SIG-M5 treated with dmso at 0.1 percent for 504 hours (cell line): ENCODE measurements around the gene PHF3.
"Not testable (repeated sequence)": the region's sequence is repeated elsewhere in the genome, so short reads cannot be mapped to it uniquely, and the experiment has no call there.

Source experiments
- DNase-seq: peaks from one replicate; lab custom pipeline; 2025; ENCODE audit not compliant: unreplicated experiment; lab: John Stamatoyannopoulos, UW

The PHF3 gene

GRCh38 chr6:63705707-63706106, 70.1 kb downstream of the PHF3 start:
- DNase-seq, result no peak

DNA sequence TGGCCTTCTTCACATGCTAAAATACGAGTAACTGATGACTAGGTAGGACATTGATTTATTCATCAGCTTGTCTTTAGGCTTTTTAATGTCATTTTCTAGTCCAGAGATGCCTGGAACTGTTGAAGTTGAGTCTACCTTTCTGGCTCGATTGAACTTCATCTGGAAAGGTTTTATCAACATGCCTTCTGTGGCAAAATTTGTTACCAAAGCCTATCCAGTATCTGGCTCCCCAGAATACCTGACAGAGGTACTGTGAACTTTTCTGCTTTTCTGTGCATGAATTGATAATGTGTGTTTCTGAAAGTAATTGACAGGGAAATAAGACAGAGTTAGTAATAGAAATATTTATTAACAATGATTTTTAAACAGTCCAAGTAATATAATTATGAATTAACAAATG, 71.0 kb downstream of the PHF3 start:
- no peak for DNase-seq

GRCh38 chr6:63708631-63709030, 73.0 kb downstream of the PHF3 start:
- DNase-seq, result no peak

- no peak for DNase-seq
These were observed 73.5 kb downstream of the PHF3 start for GRCh38 chr6:63709148-63709547.

GRCh38 chr6:63713332-63713731, 77.7 kb downstream of the PHF3 start:
- no peak for DNase-seq

- DNase-seq, result no peak
These were observed 78.5 kb downstream of the PHF3 start for GRCh38 chr6:63714091-63714490.

DNA sequence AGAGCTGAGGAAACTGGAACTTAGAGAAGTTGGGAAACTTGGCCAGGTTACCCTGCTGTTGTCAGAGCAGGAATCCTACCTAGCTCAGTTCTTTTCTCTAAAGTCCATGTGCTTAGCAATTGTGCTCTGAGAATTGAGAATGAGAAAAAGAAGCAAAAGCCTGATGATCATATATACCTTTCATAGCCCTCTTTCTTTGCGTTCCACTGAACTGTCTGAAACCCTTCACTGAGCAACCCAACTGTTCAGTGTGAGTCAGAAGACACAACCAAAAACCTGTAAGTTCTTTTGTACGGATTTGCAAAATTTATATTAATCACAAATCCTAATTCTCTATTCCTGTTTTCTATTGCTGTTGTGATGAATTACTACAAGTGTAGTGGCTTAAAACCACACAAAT, 80.6 kb downstream of the PHF3 start:
- DNase-seq, result no peak

DNA sequence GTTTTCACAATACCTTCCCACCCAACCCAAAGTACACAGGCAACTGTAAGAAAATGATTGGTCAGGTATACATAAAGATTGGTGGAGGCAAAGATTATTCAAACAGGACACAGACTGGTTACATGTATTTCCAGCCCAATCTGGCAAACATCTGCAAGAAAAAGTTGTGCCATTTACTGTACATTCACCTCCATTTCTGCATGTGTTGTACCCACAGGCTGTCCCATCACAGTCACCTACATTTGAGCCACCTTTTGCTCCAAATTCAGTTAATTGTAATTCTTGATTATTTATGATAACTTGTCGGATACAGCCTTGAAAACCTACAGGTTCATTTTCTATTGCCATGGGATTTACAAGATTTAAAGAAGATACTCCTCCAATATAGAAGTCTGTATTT, 85.6 kb downstream of the PHF3 start:
- DNase-seq, result no peak

GRCh38 chr6:63724721-63725120, 89.1 kb downstream of the PHF3 start:
- DNase-seq, result no peak

- DNase-seq, result no peak
These were observed 94.7 kb downstream of the PHF3 start for GRCh38 chr6:63730311-63730710.

DNA sequence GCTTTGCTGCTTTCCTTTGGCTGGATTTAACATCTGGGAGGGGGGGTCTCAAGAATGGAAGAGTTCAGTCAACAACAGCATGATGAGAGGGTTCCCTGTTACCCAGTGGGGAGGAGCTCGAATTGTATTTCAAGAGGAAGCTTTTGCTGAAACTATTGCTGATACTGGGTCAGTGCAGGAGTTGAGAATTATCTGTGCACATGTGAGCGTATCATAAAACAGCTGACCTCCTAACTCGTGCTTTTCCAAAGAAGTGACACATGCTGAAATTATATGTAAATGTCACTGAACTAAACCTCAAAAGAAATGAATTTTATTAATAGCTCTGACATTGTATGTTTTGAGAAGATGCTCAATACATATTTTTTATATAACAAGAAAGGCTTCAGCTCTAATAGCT, 96.3 kb downstream of the PHF3 start:
- no peak for DNase-seq

DNA sequence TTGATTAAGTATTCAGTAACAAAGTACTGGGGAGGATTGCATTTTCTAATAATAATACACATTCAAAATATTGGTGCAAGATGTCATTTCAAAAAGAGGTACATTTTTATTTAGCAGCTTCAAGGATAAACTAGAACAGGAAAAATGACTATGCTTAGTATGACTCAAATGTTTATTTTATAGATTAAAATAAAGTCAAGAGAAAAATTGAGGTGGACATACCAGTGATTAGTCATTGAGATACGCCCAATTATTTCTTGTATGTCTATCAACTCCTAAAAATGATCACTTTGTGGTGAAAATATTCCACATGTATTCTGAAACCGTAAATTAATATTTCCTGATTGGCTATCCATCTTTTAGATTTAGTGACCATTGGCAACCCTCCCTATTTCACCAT, 96.7 kb downstream of the PHF3 start:
- no peak for DNase-seq

GRCh38 chr6:63734923-63735322, 99.3 kb downstream of the PHF3 start:
- no peak for DNase-seq

GRCh38 chr6:63738190-63738589, 102.6 kb downstream of the PHF3 start:
- DNase-seq, result not testable (repeated sequence)

DNA sequence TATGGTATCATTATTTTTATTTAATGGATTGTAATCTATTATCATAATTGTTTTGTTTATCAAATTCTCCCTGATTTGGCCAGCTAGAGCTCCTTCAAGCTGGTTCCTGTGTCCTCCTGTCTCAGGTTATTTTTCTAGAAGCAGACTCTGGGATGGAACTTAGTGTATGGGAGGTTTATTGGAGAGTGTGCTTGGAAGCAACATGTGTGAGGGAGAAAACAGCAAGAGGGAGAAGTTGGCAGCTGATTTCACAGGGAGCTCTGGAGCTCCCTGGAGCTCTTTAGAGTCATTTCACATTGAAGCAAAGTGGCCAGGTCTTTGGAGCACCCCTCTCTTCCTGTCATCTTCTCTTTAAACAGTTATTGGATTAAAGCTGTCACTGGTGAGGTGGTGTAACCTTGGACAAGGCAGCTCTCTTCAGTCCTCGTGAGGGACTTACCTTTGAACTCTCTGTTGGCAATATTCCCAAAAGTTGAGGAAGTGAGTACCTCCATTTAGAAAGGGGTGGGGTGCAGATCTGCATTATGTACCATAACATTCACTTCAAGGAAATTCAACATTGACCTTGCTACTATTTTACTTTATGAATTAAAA, 103.6 kb downstream of the PHF3 start:
- no peak for DNase-seq

DNA sequence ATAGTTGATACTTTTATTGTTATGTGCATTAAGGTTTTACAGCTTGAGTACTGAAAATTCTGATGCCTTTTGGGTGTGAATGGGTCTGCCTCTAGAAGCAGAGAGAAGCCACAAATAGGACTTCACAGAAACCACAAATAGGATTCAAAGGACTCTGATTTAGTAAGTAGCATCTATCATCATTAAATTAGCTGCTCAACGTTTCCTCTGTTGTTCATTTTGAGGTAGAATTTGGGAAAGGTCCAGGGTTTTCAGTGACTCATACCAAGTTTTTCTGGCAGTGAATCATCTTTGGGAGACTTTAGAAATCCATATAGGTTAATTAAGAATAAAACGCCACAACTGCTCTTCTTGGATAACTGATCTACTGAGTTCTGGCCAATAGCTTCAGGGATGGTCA, 105.1 kb downstream of the PHF3 start:
- DNase-seq, result no peak

DNA sequence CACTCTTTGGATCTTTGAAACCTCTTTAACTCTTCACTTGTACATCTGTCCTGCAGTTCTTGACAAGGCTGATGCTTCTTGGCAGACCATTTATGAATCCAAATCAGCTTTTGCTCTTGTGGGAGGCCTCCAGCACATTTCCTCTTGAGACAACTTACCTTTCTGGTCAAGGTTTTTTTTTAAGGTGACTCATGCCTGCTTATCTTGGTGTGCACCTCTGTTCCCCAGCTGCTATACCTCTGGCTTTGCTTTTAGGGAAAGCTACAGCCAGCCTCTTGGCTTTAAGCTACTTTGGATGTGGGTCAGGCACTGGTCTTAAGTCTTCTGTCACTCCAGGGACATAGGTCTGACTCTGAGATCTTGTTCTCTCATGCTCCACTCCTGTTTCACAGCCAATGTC, 106.5 kb downstream of the PHF3 start:
- no peak for DNase-seq

GRCh38 chr6:63743691-63744090, 108.1 kb downstream of the PHF3 start:
- DNase-seq, result no peak

- DNase-seq, result no peak
These were observed 109.2 kb downstream of the PHF3 start for GRCh38 chr6:63744810-63745209.

GRCh38 chr6:63745784-63746183, 110.2 kb downstream of the PHF3 start:
- no peak for DNase-seq

DNA sequence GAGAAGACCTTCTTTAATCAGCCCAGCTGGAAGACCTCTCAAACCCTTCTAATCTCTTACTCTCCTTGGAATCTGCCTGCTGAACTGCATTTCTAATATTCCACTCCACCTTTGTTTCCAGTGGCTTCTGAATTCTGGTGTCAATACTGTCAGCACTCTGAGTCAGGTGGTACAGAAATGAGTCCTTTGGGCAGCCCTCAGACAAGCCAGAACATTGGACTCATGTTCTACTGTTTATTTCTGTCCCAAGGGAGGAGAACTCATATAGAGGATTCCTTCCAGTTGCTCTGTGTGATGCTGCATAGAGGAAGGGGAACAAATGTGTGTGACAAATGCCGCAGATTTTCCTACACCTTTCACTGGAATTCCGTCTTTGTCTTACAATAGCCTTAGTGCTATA, 114.8 kb downstream of the PHF3 start:
- DNase-seq, result no peak

DNA sequence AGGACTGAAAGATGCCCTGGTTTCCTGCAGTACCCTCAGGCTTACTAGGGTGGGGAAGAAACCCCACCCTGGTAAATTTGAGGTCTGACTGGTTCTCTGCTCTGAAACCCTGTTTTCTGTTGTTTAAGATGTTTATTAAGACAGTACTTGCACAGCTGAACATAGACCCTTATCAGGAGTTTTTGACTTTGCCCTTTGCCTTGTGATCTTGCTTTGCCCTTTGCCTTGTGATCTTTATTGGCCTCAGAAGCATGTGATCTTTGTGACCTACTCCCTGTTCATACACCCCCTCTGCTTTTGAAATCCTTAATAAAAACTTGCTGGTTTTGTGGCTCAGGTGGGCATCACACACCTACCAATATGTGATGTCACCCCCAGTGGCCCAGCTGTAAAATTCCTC, 121.7 kb downstream of the PHF3 start:
- not testable (repeated sequence) for DNase-seq

DNA sequence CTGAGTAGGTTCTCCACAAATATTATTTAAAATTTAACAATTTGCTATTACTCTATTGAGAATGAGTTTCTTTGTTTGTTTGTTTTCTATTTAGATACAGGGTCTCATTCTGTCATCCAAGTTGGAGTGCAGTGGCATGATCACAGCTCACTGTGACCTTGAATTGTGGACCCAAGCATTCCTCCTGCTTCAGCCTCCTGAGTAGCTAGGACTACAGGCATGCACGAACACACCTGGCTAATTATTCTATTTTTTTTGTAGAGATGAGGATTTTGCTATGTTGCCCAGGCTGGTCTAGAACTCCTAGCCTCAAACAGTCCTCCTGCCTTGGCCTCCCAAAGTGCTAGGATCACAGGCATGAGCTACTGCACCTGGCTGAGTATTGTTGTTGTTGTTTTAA, 122.2 kb downstream of the PHF3 start:
- no peak for DNase-seq
